Measurements from ENCODE around the gene ZNF577.
"Not testable (repeated sequence)": the region's sequence is repeated elsewhere in the genome, so short reads cannot be mapped to it uniquely, and the experiment has no call there.

The ZNF577 gene

GRCh38 chr19:51887522-51888498 is at the start of gene ZNF577:
Gene ZNF577, minus strand, starts transcription at chr19:51887951. Its CDS starts 7,569 bp downstream, at chr19:51880382.
- peak; percentile 92 for DNase-seq (ENCODE audit: low read depth, low spot score)

GRCh38 chr19:51931921-51932320 is 44.2 kb upstream of the ZNF577 start:
- no peak for DNase-seq (ENCODE audit: low read depth, low spot score)

GRCh38 chr19:51927859-51928258 is 40.1 kb upstream of the ZNF577 start:
- no peak for DNase-seq (ENCODE audit: low read depth, low spot score)

GRCh38 chr19:51926784-51927741 is 39.3 kb upstream of the ZNF577 start, which contains the start of gene ZNF613:
Gene ZNF613, plus strand, starts transcription at chr19:51927472. Its CDS starts 8,749 bp downstream, at chr19:51936221.
- DNase-seq (ENCODE audit: low read depth, low spot score) = peak; percentile 91

GRCh38 chr19:51926426-51926783 is 38.7 kb upstream of the ZNF577 start:
- no peak for DNase-seq (ENCODE audit: low read depth, low spot score)

- no peak for DNase-seq (ENCODE audit: low read depth, low spot score)
These were observed 34.2 kb upstream of the ZNF577 start for GRCh38 chr19:51921949-51922348.

- no peak for DNase-seq (ENCODE audit: low read depth, low spot score)
These were observed 31.9 kb upstream of the ZNF577 start for GRCh38 chr19:51919606-51920005.

GRCh38 chr19:51916167-51916566 is 28.4 kb upstream of the ZNF577 start:
- no peak for DNase-seq (ENCODE audit: low read depth, low spot score)

- no peak for DNase-seq (ENCODE audit: low read depth, low spot score)
These were observed 27.6 kb upstream of the ZNF577 start for GRCh38 chr19:51915324-51915867.

GRCh38 chr19:51907981-51908380 is 20.2 kb upstream of the ZNF577 start:
- not testable (repeated sequence) for DNase-seq (ENCODE audit: low read depth, low spot score)

GRCh38 chr19:51906108-51906507 is 18.4 kb upstream of the ZNF577 start:
- DNase-seq (ENCODE audit: low read depth, low spot score) = not testable (repeated sequence)

- DNase-seq (ENCODE audit: low read depth, low spot score) = not testable (repeated sequence)
These were observed 17.9 kb upstream of the ZNF577 start for GRCh38 chr19:51905639-51906038.

GRCh38 chr19:51905206-51905605 is 17.5 kb upstream of the ZNF577 start:
- DNase-seq (ENCODE audit: low read depth, low spot score) = no peak

- peak; percentile 59 for DNase-seq (ENCODE audit: low read depth, low spot score)
These were observed 16.8 kb upstream of the ZNF577 start, which contains the start of gene ZNF649 for GRCh38 chr19:51904331-51905165. Gene ZNF649, minus strand, starts transcription at chr19:51905017. Its CDS starts 4,910 bp downstream, at chr19:51900107.

GRCh38 chr19:51903192-51903591 is 15.4 kb upstream of the ZNF577 start:
- no peak for DNase-seq (ENCODE audit: low read depth, low spot score)

GRCh38 chr19:51901860-51902259 is 14.1 kb upstream of the ZNF577 start:
- no peak for DNase-seq (ENCODE audit: low read depth, low spot score)

- no peak for DNase-seq (ENCODE audit: low read depth, low spot score)
These were observed 3.5 kb upstream of the ZNF577 start for GRCh38 chr19:51891193-51891747.

GRCh38 chr19:51889934-51890333 is 2.2 kb upstream of the ZNF577 start:
- DNase-seq (ENCODE audit: low read depth, low spot score) = no peak

GRCh38 chr19:51884713-51885112 is 3.0 kb downstream of the ZNF577 start:
- no peak for DNase-seq (ENCODE audit: low read depth, low spot score)

- no peak for DNase-seq (ENCODE audit: low read depth, low spot score)
These were observed 5.2 kb downstream of the ZNF577 start for GRCh38 chr19:51882518-51882917.

Measured in iPS DF 19.7 (cell line).